GM12878 (cell line): ENCODE data around the gene ADAMTSL1. TPM values are rescaled to one million over a fixed set of nuclear protein-coding genes. Genes with fewer than 3 reads are reported as not detected.

Source experiments
- ATAC-seq: fragments of 200-7000 bp; cut with Tn5 transposase; 3 replicates; pipeline ENCODE4 v1.9.1; 2020; ENCODE audit warnings: mild to moderate bottlenecking, moderate library complexity
- BruUV-seq: library from RNA; stranded (reverse); fragments of 400-500 nt; replicated peaks from 2 replicates; lab custom pipeline; 2021; lab: Mats Ljungman, UMichigan
- CTCF ChIA-PET: fragments of 300-600 bp; sonication (Branson Sonifier 250); formaldehyde crosslinking; extraction: SDS; loops from one replicate; lab custom pipeline; 2021; ENCODE audit warnings: inconsistent platforms; lab: Yijun Ruan, JAX
- POLR2A ChIA-PET: fragments of 350-600 bp; formaldehyde crosslinking; extraction: SDS; loops from one replicate; lab custom pipeline; 2021; ENCODE audit warnings: inconsistent platforms; lab: Charles Lee
- RAD21 ChIA-PET: fragments of 300-600 bp; sonication (Branson Sonifier 250); formaldehyde crosslinking; loops from one replicate; lab custom pipeline; 2023; ENCODE audit warnings: antibody characterized with exemption; ENCODE audit not compliant: unreplicated experiment; lab: Charles Lee
- SMC1A ChIA-PET: fragments of 300-600 bp; sonication (Branson Sonifier 250); formaldehyde crosslinking; loops from one replicate; lab custom pipeline; 2023; ENCODE audit not compliant: unreplicated experiment, uncharacterized antibody; lab: Charles Lee
- DNase-seq: peaks from one replicate; pipeline ENCODE4 v3.0.0-alpha.2; 2011; ENCODE audit warnings: low read depth, low spot score
- FAIRE-seq: peaks from 3 replicates; lab custom pipeline; 2011; peaks lifted over from hg19 to GRCh38; lab: Jason Lieb, UNC
- H2AFZ ChIP-seq: 2 replicates; pipeline ENCODE4 v1.6.0; 2011; ENCODE audit warnings: low read depth, low read length, control low read depth; ENCODE audit not compliant: control insufficient read depth
- H3K27ac ChIP-seq: 2 replicates; pipeline ENCODE4 v1.5.1; 2011; ENCODE audit warnings: control low read depth; ENCODE audit not compliant: control insufficient read depth, insufficient read depth
- H3K27me3 ChIP-seq, 2 experiments: replicated peaks in 1 of 2; 2 replicates each; pipeline versions ENCODE4 v1.6.0 to v1.6.1; 2011; ENCODE audit warnings: low read length in 1 of 2; ENCODE audit not compliant: control insufficient read depth in 2 of 2, insufficient read depth in 2 of 2
- H3K36me3 ChIP-seq, 2 experiments: 2 replicates each; pipeline ENCODE4 v1.5.1; 2011; ENCODE audit warnings: low read length in 1 of 2; ENCODE audit not compliant: control insufficient read depth in 2 of 2, insufficient read depth in 2 of 2
- H3K4me1 ChIP-seq: 2 replicates; pipeline ENCODE4 v1.6.1; 2011; ENCODE audit warnings: mild to moderate bottlenecking, low read length, moderate library complexity, mixed read lengths; ENCODE audit not compliant: control insufficient read depth, insufficient read depth
- H3K4me2 ChIP-seq: 2 replicates; pipeline ENCODE4 v1.6.0; 2011; ENCODE audit warnings: control low read depth; ENCODE audit not compliant: control insufficient read depth, insufficient read depth
- H3K4me3 ChIP-seq: fragments of 200-600 bp; sonication (generic); 2 replicates; pipeline ENCODE4 v1.5.1; 2016
- H3K79me2 ChIP-seq: 2 replicates; pipeline ENCODE4 v1.6.0; 2011; ENCODE audit warnings: low read length; ENCODE audit not compliant: control insufficient read depth, insufficient read depth
- H3K9ac ChIP-seq: 2 replicates; pipeline ENCODE4 v1.8.0; 2011; ENCODE audit warnings: low read length, control low read depth, mixed read lengths; ENCODE audit not compliant: control insufficient read depth, insufficient read depth
- H3K9me3 ChIP-seq: replicated peaks from 3 replicates; pipeline ENCODE4 v1.5.1; 2011; ENCODE audit warnings: mild to moderate bottlenecking, low read length; ENCODE audit not compliant: control insufficient read depth, insufficient read depth
- H4K20me1 ChIP-seq: 2 replicates; pipeline ENCODE4 v1.6.0; 2011; ENCODE audit not compliant: control insufficient read depth, insufficient read depth
- ATF7 ChIP-seq: fragments of 450-650 bp; IDR thresholded peaks from 2 replicates; pipeline ENCODE4 v1.6.1; 2016; ENCODE audit warnings: low read depth, mild to moderate bottlenecking
- EED ChIP-seq: sonication (generic); IDR thresholded peaks from 2 replicates; pipeline ENCODE4 v1.6.1; 2016; ENCODE audit warnings: antibody characterized with exemption, low read depth
- HCFC1 ChIP-seq: fragments of 150-350 bp; IDR thresholded peaks from 2 replicates; pipeline ENCODE4 v1.6.1; 2014; ENCODE audit warnings: low read length
- IKZF1 ChIP-seq: fragments of 450-650 bp; conservative IDR thresholded peaks from 2 replicates; pipeline ENCODE4 v1.6.1; 2017; ENCODE audit warnings: antibody characterized with exemption, mild to moderate bottlenecking
- IKZF2 ChIP-seq, 2 experiments: fragments of 450-650 bp; IDR thresholded peaks; 2 replicates each; pipeline ENCODE4 v1.6.1; 2017; ENCODE audit warnings: mild to moderate bottlenecking in 2 of 2, moderate library complexity in 2 of 2
- IRF4 ChIP-seq: IDR thresholded peaks from 2 replicates; pipeline ENCODE4 v1.6.1; 2011; ENCODE audit warnings: low read depth, low read length
- IRF5 ChIP-seq: fragments of 450-650 bp; IDR thresholded peaks from 2 replicates; pipeline ENCODE4 v1.6.1; 2017; ENCODE audit warnings: borderline replicate concordance
- JUNB ChIP-seq: IDR thresholded peaks from 2 replicates; pipeline ENCODE4 v1.6.1; 2016; ENCODE audit warnings: antibody characterized with exemption, mild to moderate bottlenecking
- MAX ChIP-seq: IDR thresholded peaks from 2 replicates; pipeline ENCODE4 v1.6.1; 2012; ENCODE audit warnings: low read depth, low read length, improper control_type of control experiment
- MTA2 ChIP-seq: fragments of 450-650 bp; IDR thresholded peaks from 2 replicates; pipeline ENCODE4 v1.6.1; 2016; ENCODE audit warnings: low read depth, mild to moderate bottlenecking, moderate library complexity
- NFIC ChIP-seq: IDR thresholded peaks from 2 replicates; pipeline ENCODE4 v1.6.1; 2012; ENCODE audit warnings: low read depth, mild to moderate bottlenecking, inconsistent platforms, low read length, moderate library complexity
- PBX3 ChIP-seq: IDR thresholded peaks from 2 replicates; pipeline ENCODE4 v1.6.1; 2011; ENCODE audit warnings: mild to moderate bottlenecking, low read depth, low read length, moderate library complexity; ENCODE audit not compliant: insufficient replicate concordance
- PKNOX1 ChIP-seq: fragments of 450-650 bp; IDR thresholded peaks from 2 replicates; pipeline ENCODE4 v1.6.1; 2016; ENCODE audit warnings: mild to moderate bottlenecking
- RELA ChIP-seq: fragments of 450-650 bp; IDR thresholded peaks from 2 replicates; pipeline ENCODE4 v1.8.0; 2014; ENCODE audit warnings: borderline replicate concordance; ENCODE audit not compliant: partially characterized antibody
- REST ChIP-seq: IDR thresholded peaks from 2 replicates; pipeline ENCODE4 v1.6.1; 2012; ENCODE audit warnings: mild to moderate bottlenecking, low read depth, low read length
- WGBS: methylation state at CpG from one replicate; pipeline ENCODE4 v1.1.6; 2016; ENCODE audit warnings: low lambda C conversion rate; ENCODE audit not compliant: insufficient replicate concordance, insufficient coverage; ENCODE audit errors: missing lambda C conversion rate; 5-methylcytosine and 5-hydroxymethylcytosine counted together
- in situ Hi-C: fragments of 300-500 bp; cut with MboI; formaldehyde crosslinking; loops from 9 replicates; pipeline ENCODE4 v1.14.3; 2018; ENCODE audit warnings: mixed read lengths
- intact Hi-C: fragments of 100-400 bp; cut with micrococcal nuclease; formaldehyde crosslinking; loops from one replicate; pipeline ENCODE4 v1.14.2; 2022; ENCODE audit not compliant: unreplicated experiment
- polyA plus RNA-seq, 11 experiments: library from polyadenylated mRNA; depleted of rRNA in 4 of 11; unstranded in 6 of 11; stranded (reverse) in 5 of 11; fragments of >200 nt; fragmentation: Nextera tagmentation in 4 of 11; fragmentation: Illumina TruSeq in 1 of 11; extraction: Ambion mirVana in 4 of 11; extraction: Trizol in 1 of 11; gene quantifications; 1 replicate in 1 of 11; 2 replicates in 10 of 11; pipeline versions ENCODE4 v1.2.1 to v1.2.3, GENCODE V29; 2011 to 2016; ENCODE audit warnings: inconsistent platforms in 2 of 11, missing spikeins in 2 of 11, low read depth in 1 of 11
- total RNA-seq, 4 experiments: library from RNA; depleted of rRNA in 3 of 4; stranded (reverse); fragments of >200 nt in 3 of 4; fragmentation: Illumina TruSeq in 1 of 4; extraction: Trizol in 1 of 4; gene quantifications; 2 replicates each; pipeline versions ENCODE4 v1.2.1 to v1.2.3, GENCODE V29; 2013 to 2021

Gene ADAMTSL1
- total and polyA plus RNA-seq, 10 of the 15 experiments (the other 5 are each of a cell fraction or from before 2014, with no cell fraction given): 0.01 to 0.10 (median 0.07) TPM; not detected in 6

- Histone ChIP-seq H3K27ac (no peak overlapping the region), H3K9me3 (no peaks in the 10 kb centered on the region; the same call in 2 of the 3 replicates), H3K27me3 (no peaks in the 10 kb centered on the region), H3K4me3 (no peak overlapping the region), H2AFZ (no peak overlapping the region), H3K9ac (no peak overlapping the region), H3K36me3 (no peaks in the 10 kb centered on the region), H3K79me2 (no peaks in the 10 kb centered on the region), H4K20me1 (no peaks in the 10 kb centered on the region), H3K4me1 (peaks cover 12% of the 10 kb centered on the region), H3K4me2 (0 out of 2 replicates have a peak overlapping the region, but pooled peaks have one; percentile 11)
- FAIRE-seq (no peak), ATAC-seq (peak; percentile 93), DNase-seq (peak; percentile 48)
- in situ Hi-C loops: no loop called here
- RAD21 ChIA-PET: interaction anchor here (0.7 kb wide), 1 partner anchor 437 kb away, joined by 3 read pairs; no protein-coding TSS in a partner anchor
- POLR2A ChIA-PET: no interaction called here
- TF ChIP-seq ATF7 (0 out of 2 replicates have a peak, but pooled peaks have one; percentile 14), IKZF1 (no peak), IRF4 (no peak), MAX (no peak), NFIC (0 out of 2 replicates have a peak, but pooled peaks have one; percentile 19), PKNOX1 (peak; percentile 68), IKZF2 (IDR thresholded peaks at IDR 0.05) (peak; percentile 20 to 45; a peak in 1 of 4 replicates), EED (peak; percentile 43; the same call in 1 of the 2 replicates), REST (no peak), MTA2 (peak; percentile 18; the same call in 1 of the 2 replicates), PBX3 (peak; percentile 74), JUNB (peak; percentile 44; the same call in 1 of the 2 replicates), HCFC1 (no peak), RELA (no peak), IRF5 (no peak)
- CTCF ChIA-PET: no interaction called here
- intact Hi-C loops: no loop called here
- 5% methylated on average over 4 of the region's 4 CpGs for WGBS
- SMC1A ChIA-PET: no interaction called here
- BruUV-seq: no TSS peak
These were observed 416.4 kb downstream of the ADAMTSL1 start for GRCh38 chr9:18890372-18890771.
